Nephron (organoid): ENCODE results near the gene VEGFC.

Experiments used
- H3K27ac Mint-ChIP-seq, 3 experiments: 2 replicates each; pipeline ENCODE4 v1.8.0; 2020; ENCODE audit warnings: mixed read lengths in 3 of 3, mild to moderate bottlenecking in 2 of 3, moderate library complexity in 1 of 3
- H3K27me3 Mint-ChIP-seq: 2 replicates; pipeline ENCODE4 v1.8.0; 2021; ENCODE audit warnings: low read depth, mild to moderate bottlenecking, moderate library complexity, mixed read lengths
- H3K36me3 Mint-ChIP-seq: 2 replicates; pipeline ENCODE4 v1.8.0; 2020; ENCODE audit warnings: low read depth, mixed read lengths
- H3K4me1 Mint-ChIP-seq: 2 replicates; pipeline ENCODE4 v1.8.0; 2020; ENCODE audit warnings: mixed read lengths
- H3K4me3 Mint-ChIP-seq, 3 experiments: 2 replicates each; pipeline ENCODE4 v1.8.0; 2020; ENCODE audit warnings: mild to moderate bottlenecking in 3 of 3, mixed read lengths in 3 of 3, moderate library complexity in 2 of 3
- H3K9me3 Mint-ChIP-seq: 2 replicates; pipeline ENCODE4 v1.8.0; 2020; ENCODE audit warnings: mixed read lengths
- TF ChIP-seq, protein P1 (sequence below), 3 experiments: fragments of 200-600 bp; sonication (generic); IDR thresholded peaks; one replicate each; pipeline ENCODE4 v1.5.0; 2021; ENCODE audit warnings: antibody characterized with exemption in 3 of 3; ENCODE audit not compliant: unreplicated experiment in 3 of 3

Gene VEGFC

DNA sequence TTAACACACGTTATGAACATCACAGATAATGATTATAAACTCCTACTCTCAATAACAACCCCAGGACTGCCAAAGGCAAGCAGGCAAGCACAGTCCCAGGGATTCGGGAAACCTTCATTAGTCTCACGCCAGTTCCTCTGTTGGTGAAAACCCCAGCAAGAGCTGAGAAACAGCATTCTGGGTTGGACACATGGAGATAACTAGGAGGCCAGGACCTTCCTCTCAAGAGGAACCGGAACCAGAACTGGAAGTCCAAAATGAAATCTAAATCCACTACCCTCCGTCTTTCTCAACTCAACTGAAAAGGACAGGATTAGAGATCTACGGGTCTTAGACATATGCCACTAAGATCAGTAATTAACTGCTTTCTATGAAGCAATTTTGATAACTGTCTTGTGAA lies 3.8 kb downstream of the VEGFC start:
- Mint-ChIP-seq H3K36me3 (no peaks in the 10 kb centered on the region), H3K4me3 (no peak overlapping the region), H3K9me3 (no peaks in the 10 kb centered on the region)

DNA sequence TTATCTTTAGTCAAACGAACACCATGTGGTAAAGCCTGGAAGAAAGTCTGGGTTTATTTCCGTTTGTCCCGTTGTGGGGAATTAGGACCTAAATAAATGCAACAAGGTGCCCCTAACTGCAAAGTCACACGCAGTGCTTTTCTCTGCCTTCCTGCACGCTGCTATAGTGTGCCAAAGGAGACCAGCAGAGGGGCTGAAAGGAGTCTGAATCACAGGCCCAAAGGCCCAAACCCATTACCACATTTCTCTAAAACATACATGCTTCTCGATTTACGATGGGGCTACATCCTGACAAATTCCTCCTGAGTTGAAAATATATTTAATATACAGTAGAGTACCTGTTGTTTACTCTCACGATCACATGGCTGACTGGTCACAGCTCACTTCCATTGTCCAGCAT lies 4.5 kb downstream of the VEGFC start:
- H3K27me3 Mint-ChIP-seq = peaks cover 22% of the 10 kb centered on the region
- TF ChIP-seq, protein P1, sequence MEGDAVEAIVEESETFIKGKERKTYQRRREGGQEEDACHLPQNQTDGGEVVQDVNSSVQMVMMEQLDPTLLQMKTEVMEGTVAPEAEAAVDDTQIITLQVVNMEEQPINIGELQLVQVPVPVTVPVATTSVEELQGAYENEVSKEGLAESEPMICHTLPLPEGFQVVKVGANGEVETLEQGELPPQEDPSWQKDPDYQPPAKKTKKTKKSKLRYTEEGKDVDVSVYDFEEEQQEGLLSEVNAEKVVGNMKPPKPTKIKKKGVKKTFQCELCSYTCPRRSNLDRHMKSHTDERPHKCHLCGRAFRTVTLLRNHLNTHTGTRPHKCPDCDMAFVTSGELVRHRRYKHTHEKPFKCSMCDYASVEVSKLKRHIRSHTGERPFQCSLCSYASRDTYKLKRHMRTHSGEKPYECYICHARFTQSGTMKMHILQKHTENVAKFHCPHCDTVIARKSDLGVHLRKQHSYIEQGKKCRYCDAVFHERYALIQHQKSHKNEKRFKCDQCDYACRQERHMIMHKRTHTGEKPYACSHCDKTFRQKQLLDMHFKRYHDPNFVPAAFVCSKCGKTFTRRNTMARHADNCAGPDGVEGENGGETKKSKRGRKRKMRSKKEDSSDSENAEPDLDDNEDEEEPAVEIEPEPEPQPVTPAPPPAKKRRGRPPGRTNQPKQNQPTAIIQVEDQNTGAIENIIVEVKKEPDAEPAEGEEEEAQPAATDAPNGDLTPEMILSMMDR (IDR thresholded peaks at IDR 0.05; ENCODE audit: unreplicated experiment in 3 of 3) = no peak
- no peak overlapping the region for H3K4me3 Mint-ChIP-seq
- peaks cover 7% of the 10 kb centered on the region for H3K4me1 Mint-ChIP-seq
- no peaks in the 10 kb centered on the region for H3K9me3 Mint-ChIP-seq
- no peak overlapping the region for H3K27ac Mint-ChIP-seq
- no peaks in the 10 kb centered on the region for H3K36me3 Mint-ChIP-seq

More for the DNA sequence above, 3.8 kb downstream of the VEGFC start:
- TF ChIP-seq, protein P1 (IDR thresholded peaks at IDR 0.05; ENCODE audit: unreplicated experiment in 3 of 3) = no peak
- H3K4me1 Mint-ChIP-seq = peaks cover 7% of the 10 kb centered on the region
- no peak overlapping the region for H3K27ac Mint-ChIP-seq
- peaks cover 29% of the 10 kb centered on the region for H3K27me3 Mint-ChIP-seq

DNA sequence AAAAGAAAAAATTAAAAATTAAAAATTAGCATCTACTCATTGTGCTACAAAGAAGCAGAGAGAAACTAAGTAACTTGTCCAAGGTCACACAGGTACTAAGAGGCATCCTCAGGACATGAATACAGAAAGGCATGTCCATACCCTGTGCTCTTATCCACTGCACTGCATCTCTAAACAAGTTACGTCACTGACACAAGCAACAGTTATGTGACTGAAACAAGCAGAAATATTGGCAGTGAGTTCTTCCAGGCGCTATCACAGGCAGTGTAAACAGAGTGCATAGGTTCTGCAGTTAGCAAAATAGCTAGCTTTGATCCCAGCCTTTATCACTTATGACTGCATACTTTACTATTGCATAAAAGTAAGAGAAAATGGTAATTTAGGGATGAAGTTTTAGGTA lies 7.9 kb downstream of the VEGFC start:
- Mint-ChIP-seq H3K9me3 (no peaks in the 10 kb centered on the region), H3K36me3 (no peaks in the 10 kb centered on the region), H3K27me3 (peaks cover under 1% of the 10 kb centered on the region), H3K27ac (no peak overlapping the region), H3K4me1 (peaks cover 14% of the 10 kb centered on the region), H3K4me3 (no peak overlapping the region)
- TF ChIP-seq, protein P1 (IDR thresholded peaks at IDR 0.05; ENCODE audit: unreplicated experiment in 3 of 3) = no peak

DNA sequence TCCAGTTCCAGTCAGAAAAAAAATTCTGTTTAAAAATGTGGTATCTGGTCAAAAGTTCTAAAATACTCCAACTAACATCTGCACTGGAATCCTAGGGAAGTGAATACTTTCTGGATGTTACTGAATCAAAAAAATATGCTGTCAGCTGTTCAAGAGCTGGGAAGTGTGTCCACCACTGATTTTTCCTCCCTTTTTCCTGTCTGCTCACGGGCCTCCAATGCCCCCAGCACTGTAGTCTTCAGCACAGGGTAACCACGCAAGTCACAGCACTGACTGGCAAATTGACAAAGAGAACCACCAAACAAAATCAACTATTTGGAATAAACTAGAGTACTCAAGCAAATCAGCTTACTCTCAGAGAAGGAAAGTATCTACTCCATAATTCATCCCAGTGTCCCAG lies 9.9 kb downstream of the VEGFC start:
- Mint-ChIP-seq H3K36me3 (no peaks in the 10 kb centered on the region), H3K9me3 (no peaks in the 10 kb centered on the region), H3K27ac (no peak overlapping the region), H3K4me1 (peaks cover 14% of the 10 kb centered on the region), H3K27me3 (no peaks in the 10 kb centered on the region), H3K4me3 (no peak overlapping the region)
- TF ChIP-seq, protein P1 (IDR thresholded peaks at IDR 0.05; ENCODE audit: unreplicated experiment in 3 of 3) = no peak

DNA sequence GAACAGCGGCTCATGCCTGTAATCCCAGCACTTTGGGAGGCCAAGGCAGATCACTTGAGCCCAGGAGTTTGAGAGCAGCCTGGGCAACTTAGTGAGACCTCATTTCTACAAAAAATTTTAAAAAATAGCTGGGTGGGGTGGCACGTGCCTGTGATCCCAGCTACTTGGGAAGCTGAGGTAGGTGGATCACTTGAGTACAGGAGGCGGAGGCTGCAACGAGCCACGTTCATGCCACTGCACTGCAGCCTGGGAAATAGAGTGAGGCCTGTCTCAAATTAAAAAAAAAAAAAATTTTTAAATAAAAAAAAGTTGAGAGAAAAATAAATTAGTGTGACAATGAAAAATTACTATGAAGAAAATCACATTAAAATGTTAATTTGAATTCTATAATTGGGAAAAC lies 10.5 kb downstream of the VEGFC start:
- Mint-ChIP-seq H3K4me3 (no peak overlapping the region), H3K36me3 (no peaks in the 10 kb centered on the region), H3K27ac (peak overlapping the region in 1 of 3 experiments; percentile 7), H3K4me1 (peaks cover 14% of the 10 kb centered on the region), H3K27me3 (no peaks in the 10 kb centered on the region), H3K9me3 (no peaks in the 10 kb centered on the region)
- TF ChIP-seq, protein P1 (IDR thresholded peaks at IDR 0.05; ENCODE audit: unreplicated experiment in 3 of 3) = no peak

DNA sequence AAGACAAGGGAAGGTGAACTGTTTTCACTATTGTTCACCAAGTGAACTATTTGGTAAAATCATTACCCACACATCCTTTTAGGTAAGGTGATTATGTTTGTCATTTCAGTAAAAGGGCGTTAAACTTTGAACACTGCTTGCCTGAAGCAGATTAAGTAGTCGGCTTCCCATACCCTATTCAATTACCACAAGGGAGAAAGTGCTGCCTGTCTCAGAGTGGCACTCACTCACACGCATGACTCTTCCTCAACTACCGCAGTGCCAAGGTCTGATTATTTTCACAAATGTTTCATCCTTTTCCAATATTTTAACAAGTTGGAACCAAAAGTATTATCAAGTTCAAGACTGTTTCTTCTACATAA lies 11.0 kb downstream of the VEGFC start:
- Mint-ChIP-seq H3K4me3 (no peak overlapping the region), H3K36me3 (no peaks in the 10 kb centered on the region), H3K4me1 (peaks cover 14% of the 10 kb centered on the region), H3K27me3 (no peaks in the 10 kb centered on the region), H3K27ac (peak overlapping the region in 1 of 3 experiments; percentile 7), H3K9me3 (no peaks in the 10 kb centered on the region)
- TF ChIP-seq, protein P1 (IDR thresholded peaks at IDR 0.05; ENCODE audit: unreplicated experiment in 3 of 3) = no peak
